Measurements from ENCODE around the gene TTLL8. TPM values are rescaled to one million over a fixed set of nuclear protein-coding genes. Genes with fewer than 3 reads are reported as not detected.
"Not testable (repeated sequence)": the region's sequence is repeated elsewhere in the genome, so short reads cannot be mapped to it uniquely, and the experiment has no call there.

Gene TTLL8
- total RNA-seq, 6 experiments from 2014 or later = not detected

GRCh38 chr22:50088096-50088495 is 30.0 kb upstream of the TTLL8 start:
- DNase-seq (no peak), ATAC-seq (no peak)
- H3K27ac ChIP-seq = no peak overlapping the region
- WGBS (ENCODE audit: insufficient coverage, low coverage, low lambda C conversion rate, missing lambda C conversion rate) = 100% methylated on average over 2 of the region's 12 CpGs
- intact Hi-C loops (cut with DNase I) = no loop called here
- no peak overlapping the region for H3K4me3 ChIP-seq
- H3K4me1 ChIP-seq = no peaks in the 10 kb centered on the region
- no peak for TF ChIP-seq POLR2A (IDR thresholded peaks at IDR 0.05)
- TF ChIP-seq, protein P1, sequence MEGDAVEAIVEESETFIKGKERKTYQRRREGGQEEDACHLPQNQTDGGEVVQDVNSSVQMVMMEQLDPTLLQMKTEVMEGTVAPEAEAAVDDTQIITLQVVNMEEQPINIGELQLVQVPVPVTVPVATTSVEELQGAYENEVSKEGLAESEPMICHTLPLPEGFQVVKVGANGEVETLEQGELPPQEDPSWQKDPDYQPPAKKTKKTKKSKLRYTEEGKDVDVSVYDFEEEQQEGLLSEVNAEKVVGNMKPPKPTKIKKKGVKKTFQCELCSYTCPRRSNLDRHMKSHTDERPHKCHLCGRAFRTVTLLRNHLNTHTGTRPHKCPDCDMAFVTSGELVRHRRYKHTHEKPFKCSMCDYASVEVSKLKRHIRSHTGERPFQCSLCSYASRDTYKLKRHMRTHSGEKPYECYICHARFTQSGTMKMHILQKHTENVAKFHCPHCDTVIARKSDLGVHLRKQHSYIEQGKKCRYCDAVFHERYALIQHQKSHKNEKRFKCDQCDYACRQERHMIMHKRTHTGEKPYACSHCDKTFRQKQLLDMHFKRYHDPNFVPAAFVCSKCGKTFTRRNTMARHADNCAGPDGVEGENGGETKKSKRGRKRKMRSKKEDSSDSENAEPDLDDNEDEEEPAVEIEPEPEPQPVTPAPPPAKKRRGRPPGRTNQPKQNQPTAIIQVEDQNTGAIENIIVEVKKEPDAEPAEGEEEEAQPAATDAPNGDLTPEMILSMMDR (IDR thresholded peaks at IDR 0.05) = no peak
- H3K36me3 ChIP-seq = no peaks in the 10 kb centered on the region
- no peaks in the 10 kb centered on the region for H3K9me3 ChIP-seq
- H3K27me3 ChIP-seq = no peaks in the 10 kb centered on the region

- Histone ChIP-seq H3K36me3 (no peaks in the 10 kb centered on the region), H3K27ac (no peak overlapping the region), H3K4me3 (no peak overlapping the region), H3K9me3 (no peaks in the 10 kb centered on the region), H3K27me3 (no peaks in the 10 kb centered on the region), H3K4me1 (no peaks in the 10 kb centered on the region)
- no peak for DNase-seq
- no CpG with 5 or more reads among the region's 12 CpGs for WGBS (ENCODE audit: insufficient coverage, low coverage, low lambda C conversion rate, missing lambda C conversion rate)
- no peak for ATAC-seq
- intact Hi-C loops (cut with DNase I) = no loop called here
- TF ChIP-seq, protein P1 (IDR thresholded peaks at IDR 0.05) = no peak
- TF ChIP-seq POLR2A (IDR thresholded peaks at IDR 0.05) = no peak
These were observed 29.5 kb upstream of the TTLL8 start for GRCh38 chr22:50087646-50088045.

DNA sequence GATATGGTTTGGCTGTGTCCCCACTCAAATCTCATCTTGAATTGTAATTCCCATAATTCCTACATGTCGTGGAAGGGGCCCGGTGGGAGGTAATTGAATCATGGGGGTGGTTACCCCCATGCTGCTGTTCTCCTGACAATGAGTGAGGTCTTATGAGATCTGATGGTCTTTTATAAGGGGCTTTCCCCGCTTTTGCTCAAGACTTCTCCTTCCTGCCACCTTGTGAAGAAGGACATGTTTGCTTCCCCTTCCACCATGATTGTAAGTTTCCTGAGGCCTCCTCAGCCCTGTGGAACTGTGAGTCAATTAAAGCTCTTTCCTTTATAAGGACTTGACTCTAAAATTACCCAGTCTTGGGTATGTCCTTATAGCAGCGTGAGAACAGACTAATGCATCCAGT is 28.9 kb upstream of the TTLL8 start:
- H3K4me3 ChIP-seq; H3K4me1 ChIP-seq; intact Hi-C loops (cut with DNase I); H3K9me3 ChIP-seq; DNase-seq; H3K36me3 ChIP-seq; ATAC-seq; H3K27ac ChIP-seq; H3K27me3 ChIP-seq: not testable (repeated sequence)
- 74% methylated on average over 4 of the region's 4 CpGs for WGBS (ENCODE audit: insufficient coverage, low coverage, low lambda C conversion rate, missing lambda C conversion rate)

GRCh38 chr22:50086526-50086925 is 28.4 kb upstream of the TTLL8 start:
- no peaks in the 10 kb centered on the region for H3K9me3 ChIP-seq
- H3K27me3 ChIP-seq = no peaks in the 10 kb centered on the region
- WGBS (ENCODE audit: insufficient coverage, low coverage, low lambda C conversion rate, missing lambda C conversion rate) = 43% methylated on average over 5 of the region's 5 CpGs
- intact Hi-C loops (cut with DNase I) = no loop called here
- H3K36me3 ChIP-seq = no peaks in the 10 kb centered on the region
- no peak overlapping the region for H3K4me3 ChIP-seq
- no peak for TF ChIP-seq POLR2A (IDR thresholded peaks at IDR 0.05)
- TF ChIP-seq, protein P1 (IDR thresholded peaks at IDR 0.05) = no peak
- H3K27ac ChIP-seq = no peak overlapping the region
- no peak for DNase-seq
- no peak for ATAC-seq
- H3K4me1 ChIP-seq = no peaks in the 10 kb centered on the region

- ATAC-seq (peak in 1 of 4 donors; percentile 27), DNase-seq (no peak)
- Histone ChIP-seq H3K27me3 (no peaks in the 10 kb centered on the region), H3K4me1 (no peaks in the 10 kb centered on the region), H3K36me3 (no peaks in the 10 kb centered on the region), H3K4me3 (no peak within 1 kb of the TSS), H3K9me3 (no peaks in the 10 kb centered on the region), H3K27ac (no peak within 1 kb of the TSS)
- 30% methylated on average over 17 of the region's 29 CpGs for WGBS (ENCODE audit: insufficient coverage, low coverage, low lambda C conversion rate, missing lambda C conversion rate)
- intact Hi-C loops (cut with DNase I) = no loop called here
- TF ChIP-seq, protein P1 (IDR thresholded peaks at IDR 0.05) = no peak
- no peak for TF ChIP-seq POLR2A (IDR thresholded peaks at IDR 0.05)
These were observed 27.3 kb upstream of the TTLL8 start, which contains the start of gene MLC1 for GRCh38 chr22:50085211-50085972. TSS of gene MLC1 (minus strand) at chr22:50085426. CDS start at chr22:50084902, 524 bp downstream.
